ENCODE data around the gene UBAP1. TPM values are rescaled to one million over a fixed set of nuclear protein-coding genes. Genes with fewer than 3 reads are reported as not detected.
"Not testable (repeated sequence)": the region's sequence is repeated elsewhere in the genome, so short reads cannot be mapped to it uniquely, and the experiment has no call there.

Gene UBAP1
- total RNA-seq, 2 experiments from 2014 or later: 31.5 to 34.7 TPM

DNA sequence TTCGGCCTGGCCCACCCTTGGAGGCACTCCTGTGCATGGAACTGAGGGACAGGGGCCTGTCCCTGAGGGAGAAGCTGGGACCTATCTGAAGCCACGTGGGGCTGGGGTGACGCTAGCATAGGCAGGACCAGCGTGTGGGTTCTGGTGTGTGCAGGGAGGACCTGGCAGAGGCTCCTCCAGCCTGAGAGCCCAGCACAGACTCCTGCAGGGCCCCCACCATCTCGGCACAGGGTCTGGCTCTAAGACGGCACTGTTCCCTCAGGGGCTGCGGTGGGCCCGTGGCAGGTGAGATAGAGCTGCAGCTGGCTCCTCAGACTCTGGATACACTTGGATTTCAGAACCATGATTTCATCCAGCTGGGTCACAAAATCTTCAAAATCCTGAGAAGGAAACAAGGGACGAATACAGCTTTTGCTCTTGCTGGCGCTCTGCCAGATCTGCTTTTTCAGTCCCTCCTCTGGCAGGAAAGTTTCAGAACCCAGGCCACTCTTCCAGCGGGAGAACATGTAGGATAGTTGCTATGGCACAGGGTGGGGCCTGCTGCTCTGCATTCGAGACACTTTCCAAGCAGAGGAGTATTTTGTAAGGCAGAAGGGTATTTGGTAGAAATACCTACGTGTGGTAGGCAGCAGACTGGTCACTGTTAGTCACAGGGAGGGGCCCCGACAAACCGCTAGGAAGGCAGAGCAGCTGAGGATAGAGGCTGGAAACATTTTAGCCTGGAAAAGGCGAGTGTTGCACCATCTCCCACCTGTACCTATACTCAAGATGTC, 75.5 kb downstream of the UBAP1 start:
- POLR2A ChIA-PET: interaction anchor here (0.9 kb wide), 1 partner anchor 137 kb away, joined by 3 read pairs; no protein-coding TSS in a partner anchor
- Mint-ChIP-seq H3K36me3 (ENCODE audit: low read depth) (peaks cover 49% of the 10 kb centered on the region), H3K27ac (peak overlapping the region; percentile 6), H3K4me1 (ENCODE audit: low read depth) (peaks cover 23% of the 10 kb centered on the region), H3K9me3 (ENCODE audit: insufficient read depth) (no peaks in the 10 kb centered on the region), H3K4me3 (no peak overlapping the region), H3K27me3 (ENCODE audit: low read depth) (no peaks in the 10 kb centered on the region)
- ATAC-seq: no peak
- CTCF ChIA-PET: interaction anchor here (0.7 to 5.1 kb wide), 23 partner anchors 7 to 339 kb away, joined by 3 to 41 read pairs (median 4); partner anchors contain the start of genes DCAF12 and MYORG
- no peak for DNase-seq

DNA sequence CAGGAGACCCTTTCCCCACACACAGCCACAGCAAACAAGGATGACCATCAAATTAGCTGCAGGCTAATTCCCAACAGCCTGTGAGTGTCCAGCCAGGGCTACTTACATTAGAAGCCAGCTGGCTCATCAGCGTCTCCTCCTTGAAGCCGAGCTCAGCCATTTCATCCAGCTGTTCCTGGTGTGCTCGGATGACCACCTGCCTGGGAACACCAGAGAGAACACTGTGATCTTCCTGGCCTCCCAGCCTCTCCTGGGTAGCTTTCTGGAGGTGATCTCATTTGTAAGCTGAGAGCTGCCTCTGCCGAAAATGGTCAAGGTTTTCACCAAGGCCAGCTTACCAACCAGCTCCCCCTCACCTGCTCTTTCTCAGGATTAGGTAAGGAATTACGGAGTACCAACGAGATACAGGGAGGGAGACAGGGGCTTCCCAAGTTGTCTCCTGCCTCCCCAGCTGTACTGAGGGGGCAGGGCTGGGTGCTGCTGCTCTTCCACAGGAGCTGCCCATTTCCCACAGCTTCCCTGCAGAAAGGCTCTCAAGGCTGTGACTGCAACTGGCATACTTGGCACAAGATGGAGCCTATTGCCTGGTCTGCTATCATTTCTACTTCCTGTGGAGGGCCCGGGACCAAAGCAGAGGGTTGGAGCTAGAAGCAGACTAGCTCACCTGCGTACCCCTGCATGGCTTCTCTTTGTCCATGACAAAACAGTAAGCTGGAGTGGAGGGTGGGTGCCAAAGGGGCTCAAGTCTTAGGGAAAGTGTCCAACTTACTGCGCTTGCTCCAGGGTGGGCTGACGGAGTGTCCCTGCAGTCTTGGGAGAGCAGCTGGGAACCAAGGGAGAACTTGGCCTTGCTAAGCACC, 76.4 kb downstream of the UBAP1 start:
- peaks cover 47% of the 10 kb centered on the region for H3K36me3 Mint-ChIP-seq (ENCODE audit: low read depth)
- POLR2A ChIA-PET: no interaction called here
- no peak for ATAC-seq

DNA sequence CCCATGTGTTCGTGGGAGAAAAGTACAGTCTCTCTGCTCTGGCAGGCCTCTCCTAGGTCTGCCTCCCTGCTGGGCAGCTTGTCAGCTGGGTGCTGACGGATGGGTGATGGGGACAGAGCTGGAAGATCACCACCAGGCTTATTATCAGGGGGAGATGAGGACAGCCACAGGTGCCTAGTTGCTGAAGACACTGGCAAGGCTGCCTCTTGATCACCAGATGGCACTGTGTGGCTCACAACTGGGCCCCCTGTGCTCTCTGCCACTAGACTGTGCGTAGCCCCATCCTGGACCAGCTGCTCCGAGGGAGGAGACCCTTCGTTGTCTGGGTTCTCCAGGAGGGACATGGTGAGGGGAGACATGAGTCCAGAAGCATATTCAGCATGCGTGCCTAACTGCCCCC, 77.3 kb downstream of the UBAP1 start:
- ATAC-seq (peak; percentile 54), DNase-seq (peak; percentile 42)
- Mint-ChIP-seq H3K27ac (peak overlapping the region; percentile 69), H3K4me1 (ENCODE audit: low read depth) (peaks cover 23% of the 10 kb centered on the region), H3K4me3 (no peak overlapping the region), H3K36me3 (ENCODE audit: low read depth) (peaks cover 38% of the 10 kb centered on the region), H3K27me3 (ENCODE audit: low read depth) (no peaks in the 10 kb centered on the region), H3K9me3 (ENCODE audit: insufficient read depth) (no peaks in the 10 kb centered on the region)
- ChIA-PET POLR2A (no interaction called here), CTCF (interaction anchor here (0.8 to 5.1 kb wide), 7 partner anchors 21 to 207 kb away, joined by 3 to 41 read pairs (median 4); partner anchors contain the start of gene MYORG)

More for the DNA sequence above, 76.4 kb downstream of the UBAP1 start:
- no peak overlapping the region for H3K27ac Mint-ChIP-seq
- no peaks in the 10 kb centered on the region for H3K9me3 Mint-ChIP-seq (ENCODE audit: insufficient read depth)
- no peaks in the 10 kb centered on the region for H3K27me3 Mint-ChIP-seq (ENCODE audit: low read depth)
- H3K4me3 Mint-ChIP-seq: no peak overlapping the region
- CTCF ChIA-PET: interaction anchor here (0.8 to 5.1 kb wide), 7 partner anchors 22 to 208 kb away, joined by 3 to 41 read pairs (median 4); partner anchors contain the start of gene MYORG
- peaks cover 23% of the 10 kb centered on the region for H3K4me1 Mint-ChIP-seq (ENCODE audit: low read depth)
- no peak for DNase-seq

DNA sequence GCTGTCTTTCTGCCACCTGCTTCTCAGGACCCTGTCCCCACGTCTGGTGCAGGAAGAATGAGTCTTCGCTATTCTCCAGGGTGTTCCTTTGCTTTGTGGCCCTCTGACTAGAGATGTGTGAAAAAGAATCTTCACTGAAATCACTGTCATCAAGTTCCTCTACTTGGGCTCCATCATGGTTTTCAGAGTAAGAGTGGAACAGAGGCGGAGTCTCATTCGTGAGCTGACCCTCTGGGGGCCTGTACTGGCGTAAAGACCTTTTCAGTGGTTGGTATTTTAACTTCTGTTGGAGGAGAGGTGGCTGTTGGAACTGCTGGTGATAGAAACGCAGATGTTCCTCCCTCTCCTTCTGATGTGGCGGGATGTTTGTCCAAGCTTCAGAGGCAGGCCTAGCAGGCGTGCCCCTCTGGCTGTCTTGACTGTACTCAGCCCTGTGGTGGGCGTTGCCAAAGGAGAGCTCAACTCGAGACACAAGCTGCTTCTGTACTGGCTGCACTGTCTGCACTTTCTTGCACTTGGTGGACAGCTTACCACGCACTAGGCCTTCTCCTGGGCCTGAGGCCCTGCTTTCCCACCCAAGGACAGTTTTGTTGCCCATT, 78.2 kb downstream of the UBAP1 start:
- ChIA-PET CTCF (interaction anchor here (1.0 to 1.7 kb wide), 7 partner anchors 12 to 122 kb away, joined by 3 to 7 read pairs (median 3); partner anchors contain the start of gene MYORG), POLR2A (no interaction called here)
- DNase-seq (peak; percentile 35), ATAC-seq (peak; percentile 37)
- Mint-ChIP-seq H3K9me3 (ENCODE audit: insufficient read depth) (no peaks in the 10 kb centered on the region), H3K27ac (peak overlapping the region; percentile 65), H3K4me1 (ENCODE audit: low read depth) (peaks cover 23% of the 10 kb centered on the region), H3K4me3 (no peak overlapping the region), H3K27me3 (ENCODE audit: low read depth) (no peaks in the 10 kb centered on the region), H3K36me3 (ENCODE audit: low read depth) (peaks cover 28% of the 10 kb centered on the region)

DNA sequence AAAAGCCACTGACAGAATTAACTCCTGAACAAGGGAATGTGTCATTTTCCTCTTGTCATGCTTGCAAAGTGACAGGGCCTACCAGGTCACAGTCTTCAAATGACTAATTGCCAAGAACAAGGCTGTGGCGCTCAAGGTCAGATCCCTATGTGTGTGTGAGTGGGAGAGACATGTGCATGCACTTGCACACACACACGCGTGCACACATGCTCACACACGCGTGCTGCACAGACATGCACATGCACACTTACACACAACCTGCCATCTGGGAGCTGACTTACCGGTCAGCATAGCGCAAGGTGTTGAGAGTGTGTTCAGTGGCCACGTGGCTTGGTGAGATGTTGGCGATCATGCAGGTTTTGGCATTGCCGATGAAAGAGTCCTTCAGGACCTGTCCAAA, 80.5 kb downstream of the UBAP1 start:
- ATAC-seq (no peak), DNase-seq (no peak)
- ChIA-PET POLR2A (no interaction called here), CTCF (no interaction called here)
- Mint-ChIP-seq H3K27ac (no peak overlapping the region), H3K4me1 (ENCODE audit: low read depth) (peaks cover 32% of the 10 kb centered on the region), H3K27me3 (ENCODE audit: low read depth) (no peaks in the 10 kb centered on the region), H3K4me3 (no peak overlapping the region), H3K9me3 (ENCODE audit: insufficient read depth) (no peaks in the 10 kb centered on the region), H3K36me3 (ENCODE audit: low read depth) (peaks cover 29% of the 10 kb centered on the region)

DNA sequence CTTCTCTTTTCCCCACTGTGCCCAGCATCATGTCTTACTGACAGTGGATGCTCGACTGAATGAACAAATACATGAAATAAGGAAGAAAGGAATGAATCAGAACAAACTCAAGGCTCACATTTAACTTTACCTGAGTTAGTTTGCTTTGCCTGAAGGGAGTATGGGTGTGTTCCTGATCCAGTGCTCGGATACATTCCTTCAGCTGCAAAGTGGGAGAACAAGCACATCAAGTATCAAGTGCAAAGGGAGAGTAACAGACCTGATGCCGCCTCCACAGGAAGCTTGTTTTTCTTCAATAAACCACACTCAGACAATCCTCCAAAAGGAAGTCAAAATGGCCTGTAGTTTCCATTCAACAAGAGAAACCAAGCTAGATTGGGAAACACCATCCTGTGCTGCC, 84.1 kb downstream of the UBAP1 start:
- no peak for DNase-seq
- ChIA-PET CTCF (interaction anchor here (1.3 to 4.3 kb wide), 2 partner anchors 10 to 114 kb away, joined by 3 to 26 read pairs; partner anchors contain the start of gene MYORG), POLR2A (no interaction called here)
- Mint-ChIP-seq H3K27me3 (ENCODE audit: low read depth) (no peaks in the 10 kb centered on the region), H3K36me3 (ENCODE audit: low read depth) (peaks cover 17% of the 10 kb centered on the region), H3K4me1 (ENCODE audit: low read depth) (peaks cover 11% of the 10 kb centered on the region), H3K4me3 (no peak overlapping the region), H3K9me3 (ENCODE audit: insufficient read depth) (no peaks in the 10 kb centered on the region), H3K27ac (peak overlapping the region; percentile 25)
- no peak for ATAC-seq

DNA sequence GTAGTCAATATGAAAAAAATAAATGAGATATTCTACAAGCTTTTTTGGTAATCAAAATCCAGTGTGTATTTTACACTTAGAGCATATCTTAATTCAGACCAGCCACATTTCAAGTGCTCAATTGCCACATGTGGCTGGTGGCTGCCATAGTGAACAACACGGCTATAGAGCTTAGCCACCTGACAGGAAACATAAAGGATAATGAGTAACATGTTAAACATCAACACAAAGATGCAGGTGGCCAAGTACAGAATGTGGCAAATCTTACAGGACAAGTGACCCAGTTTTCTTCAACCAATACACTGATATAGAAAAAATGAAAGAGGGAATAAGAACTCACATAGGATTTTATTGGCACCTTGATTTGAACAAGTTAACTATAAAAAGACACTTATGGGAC, 88.8 kb downstream of the UBAP1 start:
- H3K4me3 Mint-ChIP-seq: no peak overlapping the region
- H3K9me3 Mint-ChIP-seq (ENCODE audit: insufficient read depth): no peaks in the 10 kb centered on the region
- H3K27me3 Mint-ChIP-seq (ENCODE audit: low read depth): no peaks in the 10 kb centered on the region
- peaks cover 17% of the 10 kb centered on the region for H3K36me3 Mint-ChIP-seq (ENCODE audit: low read depth)
- DNase-seq (no peak), ATAC-seq (no peak)
- CTCF ChIA-PET: no interaction called here
- POLR2A ChIA-PET: no interaction called here
- H3K27ac Mint-ChIP-seq: no peak overlapping the region
- H3K4me1 Mint-ChIP-seq (ENCODE audit: low read depth): peaks cover 8% of the 10 kb centered on the region

DNA sequence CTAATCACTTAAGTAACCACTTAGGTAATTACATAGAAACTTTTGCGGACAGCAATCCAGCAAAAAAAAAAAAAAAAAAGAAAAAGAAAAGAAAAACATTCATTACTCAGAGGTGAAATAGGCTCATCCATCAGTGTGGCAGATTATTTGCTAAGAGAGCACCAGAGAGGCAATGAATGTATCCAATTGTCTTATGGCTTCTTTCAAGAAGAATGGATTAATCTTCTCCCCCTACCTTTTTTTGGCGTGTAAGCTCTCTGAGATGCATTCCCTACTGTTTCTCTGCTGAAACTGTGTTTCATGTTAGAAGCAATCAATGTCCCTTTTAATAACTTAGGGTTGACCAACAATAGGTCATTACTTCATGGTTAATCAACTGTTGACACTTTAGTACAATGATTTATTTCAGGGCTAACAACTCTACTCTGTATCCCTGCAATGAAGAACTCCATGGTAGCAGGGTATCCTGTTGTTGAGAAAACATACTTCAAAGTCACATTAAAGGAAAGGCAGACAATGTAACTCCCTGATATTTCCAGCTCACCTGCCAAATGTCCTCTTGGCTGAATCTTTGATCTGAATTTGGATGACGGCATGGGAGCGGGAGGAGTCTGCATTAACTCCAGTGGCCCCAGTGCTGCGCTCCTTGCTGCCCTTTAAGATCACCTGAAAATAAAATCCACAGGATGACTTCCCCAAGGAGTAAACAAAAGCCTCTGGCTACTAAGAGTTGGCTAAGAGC, 92.6 kb downstream of the UBAP1 start:
- no peak overlapping the region for H3K27ac Mint-ChIP-seq
- no peaks in the 10 kb centered on the region for H3K27me3 Mint-ChIP-seq (ENCODE audit: low read depth)
- H3K4me1 Mint-ChIP-seq (ENCODE audit: low read depth): no peaks in the 10 kb centered on the region
- DNase-seq: no peak
- no peaks in the 10 kb centered on the region for H3K9me3 Mint-ChIP-seq (ENCODE audit: insufficient read depth)
- H3K4me3 Mint-ChIP-seq: no peak overlapping the region
- peaks cover 10% of the 10 kb centered on the region for H3K36me3 Mint-ChIP-seq (ENCODE audit: low read depth)
- ATAC-seq: no peak
- POLR2A ChIA-PET: no interaction called here
- CTCF ChIA-PET: interaction anchor here (1.0 kb wide), 1 partner anchor 19 kb away, joined by 3 read pairs; no protein-coding TSS in a partner anchor

DNA sequence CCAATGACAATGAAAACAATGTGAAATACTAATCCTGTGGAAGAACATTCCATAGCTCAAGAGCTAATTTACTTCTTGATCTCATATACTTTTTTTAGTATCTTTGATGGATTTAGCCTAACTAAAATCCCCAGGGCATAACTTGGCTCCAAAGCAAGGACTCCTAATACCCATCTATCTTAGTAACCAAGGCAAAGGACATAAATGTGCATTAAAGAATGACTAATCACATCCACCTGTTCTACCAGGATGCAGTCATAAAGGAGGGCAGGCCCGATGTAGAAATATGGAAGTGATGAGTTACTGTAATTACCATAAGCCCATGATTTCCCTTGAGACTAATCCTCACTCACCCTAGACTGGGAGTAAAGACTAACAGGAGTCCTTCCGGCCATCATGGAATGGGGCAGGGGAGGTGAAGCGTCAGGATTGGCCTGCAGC, 93.3 kb downstream of the UBAP1 start:
- POLR2A ChIA-PET: no interaction called here
- no peaks in the 10 kb centered on the region for H3K9me3 Mint-ChIP-seq (ENCODE audit: insufficient read depth)
- CTCF ChIA-PET: interaction anchor here (1.0 kb wide), 1 partner anchor 19 kb away, joined by 3 read pairs; no protein-coding TSS in a partner anchor

DNA sequence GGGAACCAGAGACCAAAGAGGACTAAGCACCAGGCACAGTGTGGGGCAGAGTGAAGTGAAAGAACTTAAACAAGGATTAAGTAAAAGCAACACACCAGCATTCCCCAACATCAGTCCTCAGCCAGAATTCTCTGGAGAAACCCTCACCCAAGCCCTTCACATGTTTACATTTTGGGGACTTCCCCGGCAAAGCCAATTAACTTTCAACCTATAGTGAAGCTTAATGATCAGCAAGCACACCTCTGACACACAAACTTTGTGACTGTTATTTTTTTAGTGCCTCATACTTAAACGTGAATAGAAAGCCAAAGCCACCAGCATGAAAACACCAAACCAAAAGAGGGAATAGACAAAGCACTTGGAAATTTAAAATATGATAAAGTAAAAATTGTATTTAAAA, 94.7 kb downstream of the UBAP1 start:
- H3K4me1 Mint-ChIP-seq (ENCODE audit: low read depth); H3K36me3 Mint-ChIP-seq (ENCODE audit: low read depth); H3K9me3 Mint-ChIP-seq (ENCODE audit: insufficient read depth); H3K27me3 Mint-ChIP-seq (ENCODE audit: low read depth); POLR2A ChIA-PET; H3K4me3 Mint-ChIP-seq; DNase-seq; H3K27ac Mint-ChIP-seq; CTCF ChIA-PET; ATAC-seq: not testable (repeated sequence)

More for the DNA sequence above, 93.3 kb downstream of the UBAP1 start:
- no peaks in the 10 kb centered on the region for H3K27me3 Mint-ChIP-seq (ENCODE audit: low read depth)
- H3K36me3 Mint-ChIP-seq (ENCODE audit: low read depth): peaks cover 10% of the 10 kb centered on the region
- DNase-seq (no peak), ATAC-seq (no peak)
- H3K27ac Mint-ChIP-seq: no peak overlapping the region
- no peak overlapping the region for H3K4me3 Mint-ChIP-seq
- H3K4me1 Mint-ChIP-seq (ENCODE audit: low read depth): peaks cover 2% of the 10 kb centered on the region

DNA sequence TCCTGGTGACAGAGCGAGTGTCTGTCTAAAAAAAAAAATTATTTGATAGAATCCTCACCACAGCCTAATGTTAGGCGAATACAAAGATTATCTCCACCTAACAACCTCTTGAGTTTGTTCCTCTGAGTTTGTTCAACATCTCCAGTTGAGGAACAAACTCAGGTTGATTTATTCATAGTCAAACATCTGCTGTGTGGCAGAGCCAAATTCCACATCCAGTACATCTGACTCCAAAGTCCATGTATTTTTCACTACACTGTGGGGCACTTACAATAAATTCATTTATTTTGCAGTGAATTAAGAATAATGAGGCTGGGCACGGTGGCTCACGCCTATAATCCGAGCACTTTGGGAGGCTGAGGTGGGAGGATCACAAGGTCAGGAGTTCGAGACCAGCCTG, 97.0 kb downstream of the UBAP1 start:
- DNase-seq (no peak), ATAC-seq (no peak)
- Mint-ChIP-seq H3K4me1 (ENCODE audit: low read depth) (peaks cover 10% of the 10 kb centered on the region), H3K27ac (no peak overlapping the region), H3K4me3 (no peak overlapping the region), H3K36me3 (ENCODE audit: low read depth) (peaks cover 14% of the 10 kb centered on the region), H3K27me3 (ENCODE audit: low read depth) (no peaks in the 10 kb centered on the region), H3K9me3 (ENCODE audit: insufficient read depth) (no peaks in the 10 kb centered on the region)
- POLR2A ChIA-PET: no interaction called here
- CTCF ChIA-PET: no interaction called here

Measured in activated CD8-positive, alpha-beta T cell treated with anti-CD3 and anti-CD28 coated beads, Interleukin-2, amount 10 ng/mL, durations not matched to agents 7 days and 5 days (primary cell).